HepG2 (cell line): ENCODE measurements around the gene MSI2.

Source experiments
- GLI4 ChIP-seq: sonication (generic); formaldehyde crosslinking; IDR thresholded peaks from 2 replicates; pipeline ENCODE4 v1.5.1; 2020; ENCODE audit warnings: missing genetic modification reagents, mild to moderate bottlenecking, moderate library complexity, borderline replicate concordance
- MAF1 ChIP-seq: sonication (generic); formaldehyde crosslinking; IDR thresholded peaks from 2 replicates; pipeline ENCODE4 v1.5.0; 2020; ENCODE audit warnings: missing genetic modification reagents, borderline replicate concordance
- NR1H2 ChIP-seq: sonication (generic); formaldehyde crosslinking; IDR thresholded peaks from 2 replicates; pipeline ENCODE4 v1.8.1; 2022; ENCODE audit warnings: low read depth, missing genetic modification reagents, borderline replicate concordance
- POLR2AphosphoS5 ChIP-seq: IDR thresholded peaks from 2 replicates; pipeline ENCODE4 v1.6.1; 2012; ENCODE audit warnings: low read depth, low read length
- TF ChIP-seq, protein P1 (sequence below): sonication (generic); formaldehyde crosslinking; IDR thresholded peaks from 2 replicates; pipeline ENCODE4 v1.4.0; 2020; ENCODE audit warnings: mild to moderate bottlenecking, low read depth, missing genetic modification reagents
- TF ChIP-seq, protein P2 (sequence below): sonication (generic); formaldehyde crosslinking; IDR thresholded peaks from 2 replicates; pipeline ENCODE4 v1.5.0; 2020; ENCODE audit warnings: mild to moderate bottlenecking, missing genetic modification reagents, moderate library complexity
- TF ChIP-seq, protein P3 (sequence below): sonication (generic); formaldehyde crosslinking; IDR thresholded peaks from 2 replicates; pipeline ENCODE4 v1.5.0; 2020; ENCODE audit warnings: missing genetic modification reagents, mild to moderate bottlenecking, borderline replicate concordance

DNA sequence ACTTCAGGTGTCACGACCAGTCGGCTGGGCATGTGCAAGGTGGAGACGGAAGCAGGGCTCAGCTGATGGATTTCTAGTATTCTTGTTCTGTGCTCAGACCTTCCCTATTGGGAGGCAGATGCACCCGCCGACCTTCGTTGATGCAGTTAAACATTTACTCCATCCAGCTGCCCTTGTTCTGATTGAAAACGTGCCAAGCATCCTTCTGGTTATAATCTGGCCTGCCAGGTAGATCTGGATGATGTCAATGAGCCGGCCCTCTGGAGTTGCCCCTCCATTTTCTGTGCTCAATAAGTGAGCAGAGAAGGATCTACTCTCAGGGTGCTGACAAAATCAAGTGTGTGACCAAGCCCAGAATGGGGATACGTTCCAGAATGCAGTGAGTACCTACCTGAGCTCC lies 450.4 kb downstream of the MSI2 start:
- TF ChIP-seq, protein P1, sequence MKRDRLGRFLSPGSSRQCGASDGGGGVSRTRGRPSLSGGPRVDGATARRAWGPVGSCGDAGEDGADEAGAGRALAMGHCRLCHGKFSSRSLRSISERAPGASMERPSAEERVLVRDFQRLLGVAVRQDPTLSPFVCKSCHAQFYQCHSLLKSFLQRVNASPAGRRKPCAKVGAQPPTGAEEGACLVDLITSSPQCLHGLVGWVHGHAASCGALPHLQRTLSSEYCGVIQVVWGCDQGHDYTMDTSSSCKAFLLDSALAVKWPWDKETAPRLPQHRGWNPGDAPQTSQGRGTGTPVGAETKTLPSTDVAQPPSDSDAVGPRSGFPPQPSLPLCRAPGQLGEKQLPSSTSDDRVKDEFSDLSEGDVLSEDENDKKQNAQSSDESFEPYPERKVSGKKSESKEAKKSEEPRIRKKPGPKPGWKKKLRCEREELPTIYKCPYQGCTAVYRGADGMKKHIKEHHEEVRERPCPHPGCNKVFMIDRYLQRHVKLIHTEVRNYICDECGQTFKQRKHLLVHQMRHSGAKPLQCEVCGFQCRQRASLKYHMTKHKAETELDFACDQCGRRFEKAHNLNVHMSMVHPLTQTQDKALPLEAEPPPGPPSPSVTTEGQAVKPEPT (CRISPR knock-in tag), result no peak
- TF ChIP-seq, protein P2, sequence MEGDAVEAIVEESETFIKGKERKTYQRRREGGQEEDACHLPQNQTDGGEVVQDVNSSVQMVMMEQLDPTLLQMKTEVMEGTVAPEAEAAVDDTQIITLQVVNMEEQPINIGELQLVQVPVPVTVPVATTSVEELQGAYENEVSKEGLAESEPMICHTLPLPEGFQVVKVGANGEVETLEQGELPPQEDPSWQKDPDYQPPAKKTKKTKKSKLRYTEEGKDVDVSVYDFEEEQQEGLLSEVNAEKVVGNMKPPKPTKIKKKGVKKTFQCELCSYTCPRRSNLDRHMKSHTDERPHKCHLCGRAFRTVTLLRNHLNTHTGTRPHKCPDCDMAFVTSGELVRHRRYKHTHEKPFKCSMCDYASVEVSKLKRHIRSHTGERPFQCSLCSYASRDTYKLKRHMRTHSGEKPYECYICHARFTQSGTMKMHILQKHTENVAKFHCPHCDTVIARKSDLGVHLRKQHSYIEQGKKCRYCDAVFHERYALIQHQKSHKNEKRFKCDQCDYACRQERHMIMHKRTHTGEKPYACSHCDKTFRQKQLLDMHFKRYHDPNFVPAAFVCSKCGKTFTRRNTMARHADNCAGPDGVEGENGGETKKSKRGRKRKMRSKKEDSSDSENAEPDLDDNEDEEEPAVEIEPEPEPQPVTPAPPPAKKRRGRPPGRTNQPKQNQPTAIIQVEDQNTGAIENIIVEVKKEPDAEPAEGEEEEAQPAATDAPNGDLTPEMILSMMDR (CRISPR knock-in tag), result no peak
- TF ChIP-seq NR1H2 (no peak), POLR2AphosphoS5 (no peak), GLI4 (CRISPR knock-in tag) (no peak), MAF1 (no peak)
- TF ChIP-seq, protein P3, sequence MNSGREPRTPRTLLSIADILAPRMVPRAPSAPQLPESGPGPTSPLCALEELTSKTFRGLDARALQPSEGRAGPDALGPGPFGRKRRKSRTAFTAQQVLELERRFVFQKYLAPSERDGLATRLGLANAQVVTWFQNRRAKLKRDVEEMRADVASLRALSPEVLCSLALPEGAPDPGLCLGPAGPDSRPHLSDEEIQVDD, result no peak
